Inferior parietal cortex (tissue), 1 donor: ENCODE data around the gene CRY1.
"Not testable (repeated sequence)": the region's sequence is repeated elsewhere in the genome, so short reads cannot be mapped to it uniquely, and the experiment has no call there.

Source experiments
- DNase-seq: peaks from one replicate; pipeline ENCODE4 v3.0.0-alpha.2; 2016; ENCODE audit errors: extremely low spot score

Gene CRY1

DNA sequence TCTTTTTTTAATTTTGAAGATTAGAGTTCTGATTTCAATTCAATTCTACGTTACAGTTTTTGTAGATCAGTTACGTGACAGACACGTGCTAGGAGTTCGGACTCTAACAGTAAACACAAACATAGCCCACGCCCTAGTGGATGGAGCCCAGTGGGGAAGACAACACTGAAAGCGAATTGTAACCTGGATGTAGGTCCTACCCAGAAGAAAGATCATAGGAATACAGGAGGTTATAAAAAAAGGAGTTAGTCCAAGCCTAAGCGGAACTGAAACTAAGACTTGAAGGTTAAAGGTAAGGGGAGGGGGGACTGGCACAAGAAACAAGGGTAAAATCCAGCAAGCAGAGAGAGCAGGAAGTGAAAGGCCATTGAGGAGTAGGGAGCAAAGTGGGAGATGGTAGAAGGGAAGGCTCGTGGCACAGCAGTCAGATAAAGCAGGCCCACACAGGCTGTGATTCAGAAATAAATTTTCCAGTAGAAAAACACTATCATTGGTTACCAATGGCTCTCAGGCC is 15.7 kb upstream of the CRY1 start:
- DNase-seq = no peak

DNA sequence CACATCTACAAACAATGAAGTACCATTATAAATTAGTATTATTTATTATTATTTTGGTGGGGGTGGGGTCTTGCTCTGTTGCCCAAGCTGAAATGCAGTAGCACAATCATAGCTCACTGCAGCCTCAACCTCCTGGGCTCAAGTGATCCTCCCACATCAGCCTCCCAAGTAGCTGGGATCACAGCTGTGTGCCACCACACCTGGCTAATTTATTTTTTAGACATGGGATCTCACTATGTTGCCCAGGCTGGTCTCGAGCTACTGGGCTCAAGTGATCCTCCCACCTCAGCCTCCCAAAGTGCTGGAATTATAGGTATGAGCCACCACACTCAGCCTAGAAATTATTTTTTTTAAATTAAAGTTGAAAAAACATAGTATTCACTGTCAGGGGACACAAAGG is 15.0 kb upstream of the CRY1 start:
- not testable (repeated sequence) for DNase-seq

DNA sequence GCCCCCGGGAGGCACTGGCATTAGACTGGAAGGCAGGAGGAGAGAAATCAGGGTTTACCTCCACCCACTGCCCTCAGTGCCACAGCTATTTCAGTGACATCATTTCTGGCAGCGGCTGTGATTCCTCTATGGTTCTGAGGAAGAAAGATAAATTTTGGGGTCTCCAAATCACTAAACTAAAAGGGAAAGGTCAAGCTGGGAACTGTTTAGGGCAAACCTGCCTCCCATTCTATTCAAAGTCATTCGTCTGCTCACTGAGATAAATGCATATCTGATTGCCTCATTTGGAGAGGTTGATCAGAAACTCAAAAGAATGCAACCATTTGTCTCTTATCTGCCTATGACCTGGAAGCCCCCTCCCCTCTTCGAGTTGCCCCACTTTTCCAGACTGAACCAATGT is 14.0 kb upstream of the CRY1 start:
- no peak for DNase-seq

DNA sequence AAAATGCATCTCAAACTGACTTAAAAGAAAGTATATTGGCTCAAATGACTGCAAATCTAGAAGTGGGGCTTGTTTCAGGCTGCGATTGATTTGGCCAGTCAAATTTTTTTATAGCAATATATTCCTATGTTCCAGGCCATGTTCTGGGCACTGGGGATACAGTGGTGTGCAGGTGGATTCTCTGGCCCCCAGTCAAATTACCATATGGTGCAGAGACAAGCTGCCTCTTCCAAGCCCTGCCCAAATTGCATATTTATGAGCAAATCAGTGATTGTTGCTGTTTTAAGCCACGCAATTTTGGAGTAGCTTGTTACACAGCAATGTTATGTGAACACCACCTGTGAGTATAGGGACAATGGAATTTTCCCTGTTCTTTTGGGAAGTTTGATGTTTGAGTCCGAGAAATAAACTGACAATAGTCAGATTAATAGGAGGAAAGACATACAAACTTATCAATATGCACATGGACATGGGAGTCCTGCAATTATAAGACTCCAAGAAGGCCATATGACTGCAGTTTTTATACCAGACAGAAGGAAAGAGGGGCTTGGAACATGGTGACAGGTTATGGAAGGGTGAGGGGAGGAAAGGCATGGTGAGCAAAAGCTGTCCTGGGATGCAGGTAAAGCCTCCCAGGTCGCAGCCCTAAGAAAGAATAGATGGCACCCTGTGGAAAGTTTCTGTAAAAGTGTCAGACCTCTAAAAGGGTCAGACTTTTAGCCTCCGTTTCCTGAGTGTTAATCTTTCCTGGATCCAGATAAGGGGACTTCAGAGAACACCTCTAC is 13.1 kb upstream of the CRY1 start:
- DNase-seq = no peak

DNA sequence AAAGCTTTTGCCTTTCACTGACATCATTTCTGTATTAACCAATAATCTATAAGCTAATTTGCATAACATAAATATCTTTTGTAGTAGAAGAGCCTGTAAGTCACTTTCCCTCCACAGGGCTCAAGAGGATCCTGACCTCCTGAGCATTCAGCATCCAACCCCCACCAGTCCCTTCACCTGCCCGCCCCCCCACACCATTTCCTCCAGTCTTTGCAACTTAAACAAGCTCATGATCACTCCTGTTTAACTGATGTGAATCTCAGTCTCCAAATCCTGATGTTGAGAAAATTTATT is 12.0 kb upstream of the CRY1 start:
- no peak for DNase-seq

DNA sequence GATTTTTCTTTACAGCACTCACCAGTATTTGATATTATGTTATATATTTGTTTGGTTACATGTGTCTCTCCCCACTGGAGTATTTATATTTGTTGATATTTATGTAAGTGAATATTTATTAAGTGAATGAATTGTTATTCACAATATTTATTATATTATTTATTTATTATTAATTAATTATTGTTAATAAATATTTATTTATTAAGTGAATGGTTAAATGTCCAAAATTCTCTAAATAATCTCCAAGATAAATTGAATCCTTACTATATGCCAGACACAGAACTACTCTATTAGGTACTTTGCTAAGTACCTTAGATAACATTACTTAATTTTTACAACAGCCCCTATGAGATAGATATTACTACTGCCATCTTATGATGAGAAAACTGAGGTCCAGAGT is 10.2 kb upstream of the CRY1 start:
- no peak for DNase-seq

DNA sequence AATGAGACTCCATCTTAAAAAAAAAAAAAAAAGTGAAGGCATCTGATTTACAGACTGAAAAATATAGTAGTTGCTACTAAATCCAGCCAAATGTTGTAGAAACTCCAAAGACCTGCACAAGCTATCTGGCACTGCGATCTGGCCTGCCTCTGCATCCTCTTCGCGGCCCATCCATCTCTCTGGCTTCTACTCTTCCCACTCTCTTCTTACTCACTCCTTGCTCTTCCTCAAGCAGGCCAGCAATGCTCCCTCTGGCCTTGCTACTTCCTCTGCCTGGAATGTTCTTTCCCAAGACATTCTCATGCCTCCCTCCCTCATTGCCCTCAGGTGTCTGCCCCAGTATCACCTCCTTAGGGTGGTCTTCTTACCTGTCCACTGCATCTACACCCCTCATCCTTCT is 9.7 kb upstream of the CRY1 start:
- no peak for DNase-seq

DNA sequence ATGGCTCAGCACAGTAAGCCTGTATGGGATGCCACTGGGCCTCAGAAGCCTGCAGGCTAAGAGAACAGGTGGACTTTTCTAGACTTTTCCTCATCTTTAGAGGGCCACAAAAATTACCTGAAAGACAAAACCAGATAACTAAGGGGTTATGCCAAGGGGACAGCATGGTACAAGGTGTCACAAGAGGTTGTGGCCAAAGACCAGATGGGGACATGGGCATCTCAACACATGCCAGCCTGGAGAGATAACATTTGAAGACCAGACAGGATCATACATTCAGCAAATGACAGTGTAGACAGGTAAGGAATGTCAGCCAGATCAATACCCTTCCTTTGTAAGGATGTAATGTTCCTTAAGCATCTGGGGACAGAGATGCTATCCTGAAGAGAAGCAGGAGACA is 8.9 kb upstream of the CRY1 start:
- DNase-seq = no peak

- no peak for DNase-seq
Measured at GRCh38 chr12:107101651-107102050, 8.3 kb upstream of the CRY1 start.

DNA sequence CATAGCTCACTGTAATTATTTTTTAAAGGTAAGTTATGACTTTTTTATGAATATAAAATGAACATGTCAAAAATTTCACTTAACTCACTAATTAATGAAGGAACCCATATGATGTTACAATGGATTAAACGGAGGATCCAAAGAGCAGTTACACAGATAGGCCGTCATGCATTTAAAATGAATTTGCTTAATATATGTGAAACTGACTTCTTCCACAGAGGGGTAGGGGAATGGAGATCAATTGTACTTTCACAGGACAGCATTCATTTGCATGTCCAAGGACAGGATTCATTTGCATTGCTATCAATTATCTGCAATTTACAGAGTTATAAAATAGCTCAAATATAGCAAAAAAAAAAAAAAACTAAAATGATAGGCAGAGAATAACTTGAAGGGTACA is 6.6 kb upstream of the CRY1 start:
- DNase-seq = no peak

DNA sequence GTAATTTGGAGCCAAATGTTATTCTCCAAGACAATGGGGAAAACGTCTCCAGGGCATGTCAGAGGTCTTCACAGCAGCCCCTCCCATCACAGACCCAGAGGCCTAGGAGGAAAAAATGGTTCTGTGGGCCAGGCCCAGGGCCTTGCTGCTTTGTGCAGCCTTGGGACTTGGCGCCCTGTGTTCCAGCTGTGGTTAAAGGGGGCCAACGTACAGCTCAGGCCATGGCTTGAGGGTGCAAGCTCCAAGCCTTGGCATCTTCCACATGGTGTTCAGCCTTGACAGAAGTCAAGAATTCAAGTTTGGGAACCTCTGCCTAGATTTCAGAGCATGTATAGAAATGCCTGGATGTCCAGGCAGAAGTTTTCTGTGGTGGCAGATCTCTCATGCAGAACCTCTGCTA is 3.2 kb upstream of the CRY1 start:
- no peak for DNase-seq

DNA sequence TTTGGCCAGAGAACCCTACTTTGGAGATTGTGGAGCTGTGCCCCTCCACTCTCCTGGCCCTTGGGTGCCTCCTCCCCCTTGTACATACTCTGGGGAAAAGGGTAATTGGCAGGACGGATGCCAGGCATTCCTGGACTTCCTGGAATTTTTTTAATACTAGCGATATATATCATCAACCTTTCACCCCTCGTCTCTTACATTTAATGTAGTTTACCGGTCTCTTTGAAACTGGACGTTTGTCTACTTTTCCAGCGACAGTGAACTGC is 767 bp upstream of the CRY1 start:
- no peak for DNase-seq

- DNase-seq = peak; percentile 11
Measured at GRCh38 chr12:107092669-107093416, 506 bp downstream of the CRY1 start.

DNA sequence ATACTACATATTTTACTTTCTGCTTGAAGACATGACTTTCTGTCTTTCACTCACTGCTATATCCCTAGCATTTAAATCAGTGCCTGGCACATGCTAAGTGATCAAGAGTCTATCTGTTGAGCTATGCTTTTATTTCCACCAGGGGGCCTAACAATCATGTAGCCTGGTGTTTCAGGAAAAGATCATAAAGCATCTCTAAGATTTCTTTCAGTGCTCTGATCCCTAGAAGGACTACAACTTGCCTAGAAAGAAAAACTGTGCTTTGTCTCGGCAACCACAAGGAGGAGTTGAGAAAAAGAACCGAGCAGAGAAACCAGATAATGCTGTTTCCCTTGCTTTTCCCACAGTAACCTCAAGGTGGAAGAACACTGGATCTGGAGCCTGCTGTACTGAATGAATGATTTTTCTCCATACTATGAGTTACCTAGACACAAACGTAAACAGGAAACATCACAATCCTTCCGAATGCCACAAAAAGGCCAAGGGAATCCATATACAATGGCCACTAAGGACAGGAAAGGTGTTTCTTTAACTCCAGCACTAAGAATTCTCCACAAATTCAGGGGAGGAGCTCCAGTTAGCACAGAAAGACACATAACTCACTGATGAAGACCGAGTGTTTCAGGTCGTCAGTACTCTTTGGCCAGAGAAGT is 1.2 kb downstream of the CRY1 start:
- peak; percentile 72 for DNase-seq

GRCh38 chr12:107091381-107091780 is 2.0 kb downstream of the CRY1 start:
- DNase-seq = no peak

DNA sequence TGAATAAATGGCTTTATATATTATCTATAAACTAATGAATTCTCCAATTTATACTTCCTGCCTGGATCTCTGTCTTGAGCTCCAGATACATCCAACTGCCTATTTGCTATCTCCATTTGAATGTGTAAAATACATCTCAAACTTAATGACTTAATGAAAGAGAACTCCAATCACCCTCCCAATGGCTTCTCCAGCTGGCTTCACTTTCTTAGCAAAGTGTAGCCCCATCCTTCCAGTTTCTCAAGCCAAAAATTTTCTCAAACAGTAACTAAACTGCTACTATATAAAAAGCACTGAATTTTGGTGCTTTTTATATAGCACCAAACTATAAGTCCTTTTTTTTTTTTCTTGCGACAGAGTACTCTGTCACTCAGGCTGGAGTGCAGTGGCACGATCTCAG is 2.6 kb downstream of the CRY1 start:
- DNase-seq = no peak

DNA sequence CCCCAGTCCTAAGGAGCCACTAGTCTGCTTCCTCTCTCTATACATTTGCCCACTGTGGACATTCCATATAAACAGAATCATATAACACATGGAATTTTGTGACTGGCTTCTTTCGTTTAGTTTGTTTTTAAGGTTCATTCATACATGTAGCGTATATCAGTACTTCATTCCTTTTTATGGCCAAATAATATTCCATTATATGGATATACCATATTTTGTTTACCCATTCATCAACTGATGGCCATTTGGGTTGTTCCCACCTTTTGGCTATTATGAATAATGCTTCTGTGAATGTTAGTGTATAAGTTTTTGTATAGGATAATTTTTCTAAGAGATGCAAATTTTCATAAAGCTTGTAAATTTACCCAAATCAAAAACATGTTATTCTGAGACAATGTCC is 4.4 kb downstream of the CRY1 start:
- DNase-seq = no peak

DNA sequence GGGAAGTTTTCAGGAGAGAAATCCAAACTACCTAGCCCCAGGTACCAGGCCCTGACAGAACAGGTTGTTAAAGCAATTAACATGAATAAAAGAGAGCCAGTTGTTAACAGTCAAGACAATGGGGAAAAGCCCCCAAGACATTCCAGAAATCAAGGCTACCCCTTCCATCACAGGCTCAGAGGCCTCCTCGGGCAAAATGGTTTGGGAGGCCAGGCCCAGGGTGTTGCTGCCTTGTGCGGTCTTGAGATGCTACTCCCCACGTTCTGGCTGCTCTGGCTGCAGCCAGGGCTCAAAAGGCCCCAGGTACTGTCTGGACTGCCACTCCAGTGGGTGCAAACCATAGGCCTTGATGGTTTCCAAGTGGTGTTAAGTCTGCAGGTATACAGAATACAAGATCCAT is 7.0 kb downstream of the CRY1 start:
- no peak for DNase-seq

DNA sequence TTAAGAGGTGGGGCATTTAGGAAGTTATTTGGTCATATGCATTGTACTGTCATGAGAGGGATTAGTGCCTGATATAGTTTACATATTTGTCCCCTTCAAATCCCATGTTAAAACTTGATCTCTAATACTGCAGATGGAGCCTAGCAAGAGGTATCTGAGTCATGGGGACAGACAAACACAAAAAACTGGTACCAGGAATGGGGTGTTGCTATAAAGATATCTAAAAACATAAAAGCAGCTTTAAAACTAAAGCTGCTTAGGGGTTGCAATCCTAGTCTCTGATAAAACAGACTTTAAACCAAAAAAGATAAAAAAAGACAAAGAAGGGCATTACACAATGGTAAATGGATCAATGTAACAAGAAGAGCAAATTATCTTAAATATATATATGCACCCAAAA is 11.6 kb downstream of the CRY1 start:
- DNase-seq = no peak

GRCh38 chr12:107080299-107080698 is 13.1 kb downstream of the CRY1 start:
- no peak for DNase-seq

DNA sequence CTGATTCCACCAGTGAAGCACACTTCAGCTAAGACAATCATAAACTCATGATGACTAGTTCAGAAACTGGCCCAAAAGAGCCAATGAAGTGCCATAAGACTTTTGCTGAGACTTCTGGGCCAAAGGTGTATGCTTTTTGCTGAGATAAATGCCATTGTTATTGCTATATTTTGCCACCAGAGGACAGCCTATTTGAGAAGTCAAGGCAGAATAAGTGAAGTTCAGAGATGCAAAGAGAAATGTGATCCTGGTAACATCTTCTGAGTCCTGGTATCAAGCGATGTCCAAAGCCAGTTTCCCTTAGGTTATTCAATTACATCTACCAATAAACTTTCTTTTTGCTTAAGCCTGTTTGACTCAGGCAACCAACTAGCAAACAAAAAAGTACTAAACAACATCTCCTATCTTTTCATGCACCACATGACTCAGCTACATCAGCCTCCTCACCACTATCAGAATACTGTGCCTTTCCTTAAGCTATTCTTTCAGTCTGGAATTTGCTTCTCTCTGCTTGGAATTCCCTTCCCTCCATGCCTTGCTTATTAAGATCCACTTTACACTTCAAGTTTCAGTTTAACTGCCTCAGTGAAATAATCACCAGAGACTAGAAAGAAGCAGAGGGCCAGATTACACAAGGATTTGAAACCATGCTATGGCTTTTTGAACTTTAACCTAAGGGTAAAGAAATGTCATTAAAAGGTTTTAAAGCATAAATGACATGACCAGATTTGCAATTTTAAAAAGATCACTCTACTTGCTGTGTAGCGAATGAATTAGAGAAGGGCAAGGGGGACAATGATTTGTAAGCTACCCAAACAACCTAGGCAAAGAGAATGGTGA is 14.0 kb downstream of the CRY1 start:
- DNase-seq = no peak

DNA sequence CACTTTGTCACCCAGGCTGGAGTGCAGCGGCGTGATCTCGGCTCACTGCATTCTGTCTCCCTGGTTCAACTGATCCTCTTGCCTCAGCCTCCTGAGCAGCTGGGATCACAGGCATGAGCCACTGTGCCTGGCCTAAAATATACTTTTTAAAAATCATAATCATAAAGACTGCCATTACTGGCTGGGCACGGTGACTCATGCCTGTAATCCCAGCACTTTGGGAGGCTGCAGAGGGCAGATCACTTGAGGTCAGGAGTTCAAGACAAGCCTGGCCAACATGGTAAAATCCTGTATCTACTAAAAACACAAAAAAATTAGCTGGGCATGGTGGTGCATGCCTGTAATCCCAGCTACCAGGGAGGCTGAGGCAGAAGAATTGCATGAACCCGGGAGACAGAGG is 20.1 kb downstream of the CRY1 start:
- DNase-seq = not testable (repeated sequence)
